ENCODE measurements around the gene PLEKHB2.
"Not testable (repeated sequence)": the region's sequence is repeated elsewhere in the genome, so short reads cannot be mapped to it uniquely, and the experiment has no call there.

The PLEKHB2 gene

DNA sequence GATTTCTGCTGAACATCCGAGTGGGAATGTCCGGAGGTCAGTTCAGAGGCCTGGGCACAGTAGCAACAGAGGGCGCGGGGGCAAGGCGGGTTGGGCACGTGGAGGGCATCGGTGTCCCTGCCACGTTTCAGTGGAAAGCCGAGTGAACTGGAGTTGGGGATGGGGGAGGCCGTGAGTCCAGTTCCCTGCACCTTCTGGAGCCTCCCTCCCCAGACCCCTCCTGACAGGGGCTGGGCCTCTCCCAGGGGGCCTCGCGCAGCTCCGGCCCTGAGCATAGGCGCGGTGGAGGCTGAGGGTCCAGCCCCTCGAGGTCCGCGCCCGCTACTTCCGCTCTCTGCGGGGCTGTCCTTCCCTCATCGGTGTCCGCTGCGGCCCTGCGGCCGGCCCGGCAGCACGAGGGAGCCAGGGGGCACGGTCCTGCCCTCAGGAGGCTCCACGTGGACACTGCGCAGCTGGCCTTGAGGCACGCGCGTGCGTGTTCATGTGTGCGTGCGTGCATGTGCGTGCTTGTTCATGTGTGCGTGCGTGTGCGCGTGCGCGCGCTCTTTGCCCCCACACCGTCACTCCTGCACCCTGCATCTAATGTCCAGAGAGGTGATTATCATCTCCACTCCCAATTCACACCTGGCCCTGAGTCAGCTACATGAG is 50.2 kb downstream of the PLEKHB2 start:
- no peak overlapping the region for H3K27ac ChIP-seq
- TF ChIP-seq ZFX (IDR thresholded peaks at IDR 0.05): no peak
- TF ChIP-seq, protein P1, sequence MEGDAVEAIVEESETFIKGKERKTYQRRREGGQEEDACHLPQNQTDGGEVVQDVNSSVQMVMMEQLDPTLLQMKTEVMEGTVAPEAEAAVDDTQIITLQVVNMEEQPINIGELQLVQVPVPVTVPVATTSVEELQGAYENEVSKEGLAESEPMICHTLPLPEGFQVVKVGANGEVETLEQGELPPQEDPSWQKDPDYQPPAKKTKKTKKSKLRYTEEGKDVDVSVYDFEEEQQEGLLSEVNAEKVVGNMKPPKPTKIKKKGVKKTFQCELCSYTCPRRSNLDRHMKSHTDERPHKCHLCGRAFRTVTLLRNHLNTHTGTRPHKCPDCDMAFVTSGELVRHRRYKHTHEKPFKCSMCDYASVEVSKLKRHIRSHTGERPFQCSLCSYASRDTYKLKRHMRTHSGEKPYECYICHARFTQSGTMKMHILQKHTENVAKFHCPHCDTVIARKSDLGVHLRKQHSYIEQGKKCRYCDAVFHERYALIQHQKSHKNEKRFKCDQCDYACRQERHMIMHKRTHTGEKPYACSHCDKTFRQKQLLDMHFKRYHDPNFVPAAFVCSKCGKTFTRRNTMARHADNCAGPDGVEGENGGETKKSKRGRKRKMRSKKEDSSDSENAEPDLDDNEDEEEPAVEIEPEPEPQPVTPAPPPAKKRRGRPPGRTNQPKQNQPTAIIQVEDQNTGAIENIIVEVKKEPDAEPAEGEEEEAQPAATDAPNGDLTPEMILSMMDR (conservative IDR thresholded peaks at IDR 0.05): no peak

DNA sequence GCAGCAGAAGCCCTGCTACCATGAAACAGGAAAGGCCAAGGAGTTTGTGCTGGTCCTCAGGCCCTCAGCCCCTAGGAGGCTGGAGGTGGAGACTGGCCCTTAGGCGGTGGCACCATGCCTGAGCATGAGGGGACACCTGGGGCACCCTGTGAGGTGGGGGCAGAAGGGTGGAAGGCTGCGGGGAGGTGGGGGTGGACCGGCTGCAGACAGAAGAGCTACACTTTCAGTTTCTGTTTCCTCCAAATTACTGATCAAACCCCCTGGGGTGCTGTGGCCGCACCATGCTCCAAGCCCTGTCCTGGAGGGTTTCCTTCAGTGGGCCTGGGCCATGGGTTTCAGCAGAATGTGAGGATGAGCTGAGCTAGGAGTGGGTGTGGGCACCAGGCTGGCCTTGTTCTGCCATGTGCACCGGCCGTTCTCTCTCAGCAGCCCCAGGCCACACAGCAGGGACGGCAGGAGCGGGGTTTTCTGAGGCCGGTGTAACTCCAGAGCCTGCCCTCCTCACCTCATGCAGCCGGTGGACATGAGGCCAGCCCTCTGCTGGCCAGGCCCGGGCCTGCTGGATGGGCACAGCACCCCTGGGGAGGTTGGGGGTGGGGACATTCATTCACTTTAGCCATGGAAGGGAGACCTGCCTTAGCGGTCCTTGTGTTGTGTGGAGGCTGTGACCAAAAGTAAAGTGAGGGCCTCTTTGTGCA is 51.5 kb downstream of the PLEKHB2 start:
- H3K27ac ChIP-seq: no peak overlapping the region
- TF ChIP-seq, protein P1 (conservative IDR thresholded peaks at IDR 0.05): no peak; the same call in 1 of the 2 replicates
- no peak for TF ChIP-seq ZFX (IDR thresholded peaks at IDR 0.05)

DNA sequence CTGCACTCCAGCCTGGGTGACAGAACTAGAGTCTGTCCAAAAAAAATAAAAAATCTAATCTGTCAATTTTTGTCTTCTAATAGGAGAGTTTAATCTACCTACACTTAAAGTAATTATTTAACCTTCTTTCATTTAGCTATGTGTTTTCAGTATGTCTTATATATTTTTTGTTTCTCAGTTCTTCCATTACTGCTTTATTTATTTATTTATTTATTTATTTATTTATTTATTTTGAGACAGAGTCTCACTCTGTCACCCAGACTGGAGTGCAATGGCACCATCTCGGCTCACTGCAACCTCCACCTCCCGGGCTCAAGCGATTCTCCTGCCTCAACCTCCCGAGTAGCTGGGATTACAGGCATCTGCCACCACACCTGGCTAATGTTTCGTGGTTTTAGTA is 60.4 kb downstream of the PLEKHB2 start:
- H3K27ac ChIP-seq: not testable (repeated sequence)

DNA sequence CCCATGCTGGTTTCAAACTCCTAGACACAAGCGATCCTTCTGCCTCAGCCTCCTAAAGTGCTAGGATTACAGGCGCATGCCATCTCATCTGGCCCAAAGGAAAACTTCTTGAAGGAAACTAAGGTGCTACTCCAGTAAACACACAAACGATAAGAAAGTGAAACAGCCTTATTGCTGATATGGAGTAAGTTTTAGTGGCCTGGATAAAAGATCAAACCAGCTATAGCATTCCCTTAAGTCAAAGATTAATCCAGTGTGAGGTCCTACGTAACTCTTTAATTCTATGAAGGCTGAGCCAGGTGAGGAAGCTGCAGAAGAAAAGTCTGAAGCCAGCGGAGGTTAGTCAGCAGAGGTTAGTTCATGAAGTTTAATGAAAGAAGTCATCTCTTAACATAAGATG is 63.4 kb downstream of the PLEKHB2 start:
- no peak overlapping the region for H3K27ac ChIP-seq
- TF ChIP-seq, protein P1 (conservative IDR thresholded peaks at IDR 0.05): no peak

DNA sequence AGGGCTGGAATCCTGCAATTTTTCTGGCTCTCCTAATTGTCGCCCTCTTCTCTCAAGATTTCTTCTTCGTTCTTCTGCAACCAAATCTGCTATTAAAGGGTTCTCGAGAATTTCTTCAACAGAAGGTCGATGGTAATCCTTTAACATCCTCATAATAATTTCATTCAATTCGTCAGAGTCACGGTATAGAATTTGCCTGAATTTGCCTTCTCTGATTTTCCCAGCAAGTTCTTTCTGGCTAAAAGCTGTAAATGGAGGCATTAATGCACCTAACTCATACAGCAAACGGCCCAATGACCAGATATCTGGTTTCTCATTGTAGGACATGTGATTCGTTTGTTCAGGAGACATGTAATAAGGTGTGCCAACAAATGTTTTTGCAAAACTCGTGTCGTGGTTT is 72.9 kb downstream of the PLEKHB2 start:
- not testable (repeated sequence) for H3K27ac ChIP-seq

DNA sequence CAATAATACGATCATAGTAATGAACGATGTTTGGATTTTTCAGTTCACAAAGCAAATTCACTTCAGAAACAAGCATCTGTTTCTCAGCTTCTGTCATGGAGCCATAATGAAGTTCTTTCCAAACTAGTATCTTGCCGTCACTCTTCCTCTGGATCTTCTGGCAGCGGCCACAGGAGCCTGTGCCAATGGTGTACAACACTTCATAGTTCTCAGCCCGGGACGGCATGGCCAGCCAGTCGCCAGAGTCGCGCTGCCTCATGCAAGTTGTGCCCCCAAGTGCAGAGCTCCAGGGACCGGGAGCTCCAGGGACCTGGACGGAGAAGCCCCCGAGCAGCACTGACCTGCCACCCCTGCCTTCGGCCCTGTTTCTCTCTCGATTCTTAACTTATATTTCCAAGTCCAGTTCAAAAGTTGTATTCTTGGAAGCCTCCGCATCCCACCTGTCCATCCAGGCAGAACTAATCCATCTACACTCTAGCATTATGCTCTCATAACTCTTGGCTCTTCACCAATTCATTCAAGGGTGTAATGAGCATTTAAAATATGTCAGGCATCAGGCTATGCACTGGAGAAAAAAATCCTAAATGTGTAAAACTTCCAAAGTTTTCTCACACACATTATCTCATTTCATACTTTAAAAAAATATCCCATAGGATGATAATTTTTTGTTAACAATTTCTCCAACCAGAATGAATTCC is 73.7 kb downstream of the PLEKHB2 start:
- H3K27ac ChIP-seq: not testable (repeated sequence)

DNA sequence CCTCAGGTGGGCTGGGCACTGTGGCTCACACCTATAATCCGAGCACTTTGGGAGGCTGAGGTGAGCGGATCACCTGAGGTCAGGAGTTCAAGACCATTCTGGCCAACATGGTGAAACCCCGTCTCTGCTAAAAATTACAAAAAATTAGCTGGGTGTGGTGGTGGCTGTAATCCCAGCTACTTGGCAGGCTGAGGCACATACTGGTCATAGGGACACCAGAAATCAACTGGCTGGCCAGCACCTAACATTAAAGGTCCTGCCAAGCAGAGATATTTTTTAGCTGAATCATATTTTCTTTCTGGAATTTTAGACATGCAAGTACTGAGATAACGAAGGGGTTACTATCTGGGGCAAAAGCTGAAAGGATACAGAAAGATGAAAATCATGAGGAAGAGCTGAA is 76.3 kb downstream of the PLEKHB2 start:
- not testable (repeated sequence) for H3K27ac ChIP-seq

DNA sequence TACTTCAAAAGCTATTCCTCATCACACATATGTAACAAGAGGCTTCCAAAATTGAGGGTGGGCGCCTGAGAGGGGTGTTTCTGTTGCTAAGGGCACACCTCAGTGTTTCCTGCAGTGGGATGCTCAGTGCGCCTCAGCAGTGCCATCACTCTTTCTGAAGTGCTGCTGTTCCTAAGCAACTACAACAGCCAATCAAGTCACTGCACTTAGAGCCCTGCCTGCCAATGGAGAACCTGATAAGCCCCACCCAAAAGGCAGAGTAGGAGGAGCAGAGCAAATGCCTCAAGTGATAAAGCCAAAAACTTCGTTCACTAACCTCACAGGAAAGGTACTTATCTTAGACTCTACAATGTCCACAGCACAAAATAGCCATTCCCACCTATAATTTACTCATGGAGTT is 88.3 kb downstream of the PLEKHB2 start:
- H3K27ac ChIP-seq: not testable (repeated sequence)

DNA sequence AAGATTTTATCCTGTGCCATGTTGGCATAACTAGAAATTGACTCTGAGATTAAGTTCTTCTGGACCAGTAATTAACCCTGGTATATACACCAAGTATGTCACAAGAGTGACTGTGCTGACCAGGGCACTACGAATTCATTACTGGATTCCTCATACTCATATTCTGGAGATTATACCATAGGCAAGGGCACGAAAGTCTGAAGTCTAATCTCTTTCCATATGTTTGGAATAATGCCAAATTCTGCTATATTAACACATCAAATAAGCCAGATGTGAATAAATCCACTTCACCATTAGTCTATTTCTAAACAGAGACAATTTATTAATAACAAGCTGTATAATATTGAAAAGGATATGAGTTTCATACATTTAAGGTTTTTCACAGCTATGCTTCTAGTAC is 91.0 kb downstream of the PLEKHB2 start:
- not testable (repeated sequence) for H3K27ac ChIP-seq
